Skin epidermis (tissue), 12 donors: ENCODE results near the gene FAM114A1.
"Not testable (repeated sequence)": the region's sequence is repeated elsewhere in the genome, so short reads cannot be mapped to it uniquely, and the experiment has no call there.

Experiments used
- H3K27ac ChIP-seq, 21 experiments: fragments of 200-600 bp; sonication (generic) in 11 of 21; one replicate each; pipeline ENCODE4 v1.5.0; 2020; ENCODE audit warnings: mild to moderate bottlenecking in 3 of 21, inconsistent platforms in 2 of 21, moderate library complexity in 2 of 21
- H3K4me3 ChIP-seq, 7 experiments: fragments of 200-600 bp; sonication (generic) in 2 of 7; one replicate each; pipeline ENCODE4 v1.5.0; 2020; ENCODE audit warnings: inconsistent platforms in 2 of 7, mild to moderate bottlenecking in 2 of 7, moderate library complexity in 1 of 7

Gene FAM114A1

DNA sequence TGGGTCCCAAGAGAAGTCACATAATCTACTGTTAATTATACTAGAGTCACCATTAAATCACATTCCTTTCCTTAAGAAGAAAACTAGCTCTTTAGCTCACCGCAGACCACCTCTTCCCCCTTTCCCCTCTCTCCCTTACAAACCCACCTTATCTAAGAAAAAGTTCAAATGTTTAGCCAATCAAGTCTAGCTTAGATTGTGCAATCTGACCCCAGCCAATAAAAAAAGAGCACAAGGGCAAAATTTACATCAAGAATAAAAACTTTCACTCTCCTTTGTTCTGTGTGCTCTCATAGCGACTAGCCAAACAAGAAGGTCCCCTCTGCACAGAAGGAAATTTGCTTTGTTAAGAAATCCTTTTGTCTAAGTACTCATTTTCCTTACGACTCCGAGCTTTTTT lies 88.4 kb downstream of the FAM114A1 start:
- no peak overlapping the region for H3K4me3 ChIP-seq
- H3K27ac ChIP-seq = no peak overlapping the region

DNA sequence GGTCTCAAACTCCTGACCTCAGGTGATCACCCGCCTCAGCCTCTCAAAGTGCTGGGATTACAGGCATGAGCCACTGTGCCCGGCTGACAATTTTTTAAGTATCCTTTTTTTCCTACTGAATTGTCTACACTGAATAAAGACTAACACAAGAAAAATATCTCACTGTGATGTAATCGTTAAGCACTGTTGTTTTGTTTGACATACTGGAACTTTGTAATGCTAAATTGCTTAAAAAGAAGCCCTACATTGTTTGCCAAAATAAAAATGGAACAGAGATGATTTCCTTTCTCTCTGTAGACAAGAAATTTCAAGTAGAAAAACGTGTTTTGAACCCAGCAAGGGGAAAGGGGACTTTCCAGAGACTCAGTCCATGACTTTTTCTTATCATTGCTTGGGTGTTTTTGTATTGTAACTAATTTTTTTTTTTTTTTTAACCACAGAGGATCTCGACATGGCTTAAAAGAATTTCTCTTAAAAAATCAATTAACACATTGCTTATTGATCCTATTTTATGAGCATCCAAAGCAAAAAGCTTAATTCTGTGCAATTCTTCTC lies 89.7 kb downstream of the FAM114A1 start:
- Histone ChIP-seq H3K27ac (no peak overlapping the region), H3K4me3 (no peak overlapping the region)

DNA sequence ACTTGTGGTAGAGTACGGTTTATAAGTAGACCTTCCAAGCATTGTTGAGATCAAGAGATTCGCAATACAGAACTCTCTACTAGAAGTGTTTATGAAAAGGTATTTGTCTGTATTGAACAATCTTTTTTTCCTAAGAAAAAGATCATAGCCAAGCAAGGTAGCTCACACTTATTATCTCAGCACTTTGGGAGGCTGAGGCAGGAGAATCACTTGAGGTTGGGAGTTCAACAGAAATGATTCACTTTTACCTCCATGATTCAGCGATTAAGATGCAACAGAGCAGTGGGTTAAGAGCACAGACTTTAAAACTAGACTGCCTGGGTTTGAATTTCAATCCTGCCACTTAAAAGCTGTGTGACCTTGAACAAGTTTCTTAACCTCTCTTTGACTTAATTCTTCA lies 90.3 kb downstream of the FAM114A1 start:
- H3K27ac ChIP-seq = no peak overlapping the region

DNA sequence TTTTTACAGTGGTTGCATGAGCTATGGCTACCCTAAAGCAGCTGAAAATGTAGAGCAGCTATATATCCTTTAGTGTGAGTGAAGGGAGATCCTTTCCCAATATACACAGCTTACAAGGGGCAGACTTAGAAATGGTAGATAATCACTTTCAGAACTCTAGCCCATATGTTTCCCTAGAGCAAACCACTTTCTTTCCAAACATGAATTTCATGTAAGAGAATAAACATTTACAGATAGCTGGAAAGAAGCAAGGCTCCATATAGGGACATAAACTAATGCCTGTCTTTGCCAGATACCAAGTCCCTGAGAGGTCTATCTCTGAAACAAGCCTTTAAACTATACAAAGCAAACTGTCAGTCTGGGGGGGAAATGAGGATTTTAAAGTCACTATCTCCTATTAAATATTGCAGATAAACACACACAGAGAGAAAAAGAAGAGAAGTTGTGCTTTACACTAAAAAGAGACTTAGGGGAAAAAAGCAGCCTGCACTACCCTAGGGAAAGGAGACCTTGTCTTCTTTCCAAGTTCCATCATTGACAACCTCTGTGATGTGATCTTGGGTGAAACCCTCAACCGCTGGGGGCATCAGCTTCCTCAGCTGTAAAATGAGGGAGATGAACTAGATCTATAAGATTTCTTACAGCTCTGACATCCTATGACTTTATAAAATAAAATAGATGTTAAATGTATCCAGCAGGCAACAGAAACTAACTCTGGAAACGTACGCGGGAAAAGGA lies 91.0 kb downstream of the FAM114A1 start:
- no peak overlapping the region for H3K4me3 ChIP-seq

More for the DNA sequence above, 90.3 kb downstream of the FAM114A1 start:
- H3K4me3 ChIP-seq = no peak overlapping the region

DNA sequence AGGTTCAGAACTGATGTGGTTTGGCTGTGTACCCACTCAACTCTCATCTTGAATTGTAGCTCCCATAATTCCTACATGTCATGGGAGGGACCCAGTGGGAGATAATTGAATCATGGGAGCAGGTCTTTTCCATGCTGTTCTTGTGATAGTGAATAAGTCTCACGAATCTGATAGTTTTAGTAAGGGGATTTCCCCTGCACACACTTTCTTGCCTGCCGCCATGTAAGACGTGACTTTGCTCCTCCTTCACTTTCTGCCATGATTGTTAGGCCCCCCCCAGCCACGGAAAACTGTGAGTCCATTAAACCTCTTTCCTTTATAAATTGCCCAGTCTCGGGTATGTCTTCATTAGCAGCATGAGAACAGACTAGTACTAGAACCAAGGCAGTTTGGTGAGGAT lies 91.6 kb downstream of the FAM114A1 start:
- H3K27ac ChIP-seq, H3K4me3 ChIP-seq: not testable (repeated sequence)

More for the DNA sequence above, 91.0 kb downstream of the FAM114A1 start:
- H3K27ac ChIP-seq = no peak overlapping the region

DNA sequence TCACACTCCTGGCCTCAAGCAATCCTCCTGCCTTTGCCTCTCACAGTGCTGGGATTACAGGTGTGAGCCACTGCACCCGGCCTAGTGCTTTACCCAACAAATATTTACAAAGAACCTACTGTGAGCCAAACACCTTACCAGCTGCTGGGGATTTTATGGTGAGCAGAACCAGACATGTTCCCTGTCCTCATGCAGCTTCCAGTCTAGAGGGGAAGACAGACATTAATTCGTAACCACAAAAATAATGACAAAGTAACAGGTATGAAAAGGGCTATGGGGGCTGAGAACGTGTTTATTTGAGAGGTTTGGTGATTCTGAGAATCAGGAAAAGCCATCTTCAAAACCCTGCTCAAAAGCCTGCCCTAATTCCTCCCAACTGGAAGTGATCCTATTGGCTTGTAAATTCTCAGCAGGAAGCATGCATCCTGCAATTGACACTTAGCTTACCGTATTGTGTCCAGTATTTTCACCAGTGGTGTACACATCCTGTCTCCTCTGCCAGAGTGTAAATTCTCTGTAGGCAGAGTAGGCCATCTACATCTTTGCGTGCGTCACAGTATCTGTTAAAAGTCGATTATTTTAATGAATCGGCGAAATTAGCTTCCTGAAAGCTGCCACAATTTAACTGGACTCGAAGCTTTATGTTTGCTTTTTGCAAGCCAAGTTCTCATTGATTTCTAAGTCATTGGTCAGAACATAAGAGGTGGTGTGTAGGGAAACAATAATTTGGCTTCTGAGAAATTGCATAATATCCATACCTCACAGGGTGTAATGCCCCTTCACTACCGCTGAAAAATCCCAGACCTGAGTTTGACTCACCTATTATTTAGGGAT lies 97.6 kb downstream of the FAM114A1 start:
- H3K27ac ChIP-seq = no peak overlapping the region
- no peak overlapping the region for H3K4me3 ChIP-seq

DNA sequence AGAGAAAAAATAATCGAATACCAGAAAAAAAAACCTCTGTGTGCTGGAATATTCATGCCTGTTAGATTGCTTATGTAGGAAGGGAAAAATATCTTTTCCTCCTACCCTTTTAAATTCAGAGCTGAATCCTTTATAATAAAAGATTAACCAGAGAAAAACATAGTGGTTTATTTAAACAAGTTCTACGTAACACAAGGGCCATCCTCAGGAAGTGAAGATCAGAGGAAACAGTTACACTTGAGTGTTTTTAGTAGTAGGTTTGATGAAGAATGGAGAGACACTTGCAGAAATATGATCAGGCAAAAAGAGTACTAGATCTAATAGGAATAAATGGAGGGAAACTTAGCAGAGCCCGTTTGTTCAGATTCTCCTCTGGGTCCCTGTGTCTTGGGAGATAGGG lies 98.3 kb downstream of the FAM114A1 start:
- H3K27ac ChIP-seq = no peak overlapping the region
- no peak overlapping the region for H3K4me3 ChIP-seq

DNA sequence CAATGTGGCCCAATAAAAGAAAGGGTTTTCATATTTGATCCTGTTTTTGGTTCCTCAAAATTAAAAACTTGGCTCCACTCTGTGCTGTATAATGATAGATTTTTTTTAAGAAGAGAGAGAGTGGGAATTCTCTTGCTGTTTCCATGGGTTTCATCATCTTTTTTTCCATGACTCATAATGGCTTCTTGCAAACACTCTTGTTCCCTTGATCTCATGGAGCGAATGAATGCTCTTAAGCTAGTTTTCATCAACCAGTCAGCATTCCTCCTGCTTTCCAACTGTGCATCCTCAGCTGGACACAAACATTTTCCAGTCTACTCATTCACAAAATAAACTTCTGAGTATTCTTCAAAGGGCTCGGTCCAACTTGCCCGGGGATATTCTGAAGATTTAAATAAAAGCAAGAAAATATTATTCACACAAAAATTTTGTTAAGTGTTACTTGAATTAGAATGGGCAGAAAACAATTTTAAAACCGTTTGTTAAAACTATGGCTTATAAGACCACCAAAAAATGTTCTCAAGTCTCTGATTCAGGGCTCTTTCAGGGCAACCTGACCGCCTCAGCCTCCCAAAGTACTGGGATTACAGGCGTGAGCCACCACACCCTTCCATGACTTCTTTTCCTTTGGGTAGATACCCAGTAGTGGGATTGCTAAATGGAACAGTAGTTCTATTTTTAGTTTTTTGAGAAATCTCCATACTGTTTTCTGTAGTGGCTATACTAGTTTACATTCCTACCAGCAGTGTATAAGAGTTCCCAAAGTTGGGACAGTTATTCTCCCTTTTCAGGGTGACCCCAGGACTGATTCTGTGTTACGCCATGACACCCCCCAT lies 99.9 kb downstream of the FAM114A1 start:
- Histone ChIP-seq H3K4me3 (no peak overlapping the region), H3K27ac (peak overlapping the region in 1 of 21 experiments; percentile 22)

DNA sequence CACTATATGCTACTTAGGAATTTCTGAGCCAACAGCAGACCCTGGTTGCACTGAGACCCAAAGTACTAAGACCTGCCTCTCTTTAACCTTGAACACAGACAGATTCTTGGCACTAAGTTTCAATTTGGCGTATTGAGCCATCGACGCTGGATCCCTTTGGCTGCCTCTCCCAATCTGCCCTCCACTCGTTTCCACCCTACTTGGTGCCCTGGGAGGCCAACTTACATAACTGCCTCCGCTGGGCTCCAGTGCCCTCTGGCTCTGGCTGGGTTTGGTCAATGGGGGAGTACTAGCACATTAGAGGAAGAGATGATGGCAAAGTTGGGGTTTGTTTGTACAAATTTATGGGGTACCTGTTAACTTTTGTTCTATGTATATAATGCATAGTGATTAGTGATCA lies 101.1 kb downstream of the FAM114A1 start:
- Histone ChIP-seq H3K4me3 (no peak overlapping the region), H3K27ac (no peak overlapping the region)

DNA sequence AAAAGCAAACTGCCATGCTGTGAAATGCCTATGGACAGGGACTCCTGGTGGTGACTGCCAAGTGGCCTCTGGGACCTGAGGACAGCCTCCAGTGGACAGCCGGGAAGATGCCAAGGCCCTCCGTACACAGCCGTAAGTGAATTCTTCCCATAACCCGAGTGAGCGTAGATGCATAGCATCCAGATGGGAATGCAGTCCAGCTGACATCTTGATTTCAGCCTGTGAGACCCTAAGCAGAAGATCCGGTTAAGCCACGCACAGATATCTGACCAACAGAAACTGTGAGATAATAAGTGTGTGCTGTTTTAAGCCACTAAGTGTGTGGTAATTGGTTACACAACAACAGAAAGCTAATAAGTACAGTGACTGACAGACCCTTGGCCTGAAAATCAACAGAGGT lies 108.7 kb downstream of the FAM114A1 start:
- Histone ChIP-seq H3K4me3 (no peak overlapping the region), H3K27ac (no peak overlapping the region)

DNA sequence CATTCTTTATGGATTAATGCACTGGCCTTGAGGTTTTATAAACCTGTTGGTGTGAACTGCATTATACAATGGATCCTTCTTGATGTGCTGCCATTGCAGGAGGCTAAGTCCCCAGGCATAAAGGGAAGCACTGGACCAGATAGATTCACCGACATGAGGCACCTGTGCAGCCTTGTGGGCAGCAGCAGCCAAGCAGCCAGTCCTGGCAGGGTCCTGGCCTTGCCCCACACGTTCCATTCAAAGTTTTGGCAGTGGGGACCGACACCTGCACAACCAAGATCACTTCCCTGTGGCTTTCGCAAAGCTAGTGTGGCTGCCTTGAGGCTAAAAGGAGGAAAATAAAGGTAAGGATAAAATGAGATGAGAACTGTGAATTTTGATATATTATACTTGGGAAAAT lies 111.5 kb downstream of the FAM114A1 start:
- Histone ChIP-seq H3K4me3 (no peak overlapping the region), H3K27ac (no peak overlapping the region)

DNA sequence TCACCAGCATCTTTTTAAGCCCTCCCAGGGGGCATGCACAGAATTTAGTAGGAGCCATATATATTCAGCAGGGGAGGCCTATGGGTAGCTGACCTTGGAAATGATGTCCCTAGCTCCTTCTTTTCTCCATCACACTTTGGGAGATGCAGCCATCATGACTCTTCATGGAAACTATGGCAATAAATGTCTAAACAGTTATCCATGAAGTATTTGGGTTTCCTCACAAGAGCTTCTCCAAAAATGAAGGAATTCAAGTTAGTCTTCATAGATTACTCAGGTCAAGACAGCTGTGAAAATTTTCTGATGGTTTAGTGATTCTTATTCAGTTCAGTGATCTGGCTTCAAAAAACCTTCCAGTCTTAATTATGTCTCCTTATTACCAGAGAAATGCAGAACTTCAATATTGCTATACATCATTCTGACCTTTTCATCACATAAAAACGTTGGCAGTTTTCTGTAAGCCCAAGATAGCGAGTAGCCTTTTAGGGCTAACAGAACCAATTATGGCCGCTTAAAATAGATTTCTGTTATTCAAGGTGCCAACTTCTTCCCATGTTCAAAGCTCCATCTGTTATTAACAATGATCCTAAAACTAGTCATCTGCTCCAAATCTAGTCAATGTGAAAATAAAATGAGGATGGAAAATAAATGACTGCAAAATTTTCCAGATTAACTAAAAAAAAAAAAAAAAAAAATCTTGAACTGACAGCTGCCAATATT lies 112.1 kb downstream of the FAM114A1 start:
- Histone ChIP-seq H3K27ac (no peak overlapping the region), H3K4me3 (no peak overlapping the region)

DNA sequence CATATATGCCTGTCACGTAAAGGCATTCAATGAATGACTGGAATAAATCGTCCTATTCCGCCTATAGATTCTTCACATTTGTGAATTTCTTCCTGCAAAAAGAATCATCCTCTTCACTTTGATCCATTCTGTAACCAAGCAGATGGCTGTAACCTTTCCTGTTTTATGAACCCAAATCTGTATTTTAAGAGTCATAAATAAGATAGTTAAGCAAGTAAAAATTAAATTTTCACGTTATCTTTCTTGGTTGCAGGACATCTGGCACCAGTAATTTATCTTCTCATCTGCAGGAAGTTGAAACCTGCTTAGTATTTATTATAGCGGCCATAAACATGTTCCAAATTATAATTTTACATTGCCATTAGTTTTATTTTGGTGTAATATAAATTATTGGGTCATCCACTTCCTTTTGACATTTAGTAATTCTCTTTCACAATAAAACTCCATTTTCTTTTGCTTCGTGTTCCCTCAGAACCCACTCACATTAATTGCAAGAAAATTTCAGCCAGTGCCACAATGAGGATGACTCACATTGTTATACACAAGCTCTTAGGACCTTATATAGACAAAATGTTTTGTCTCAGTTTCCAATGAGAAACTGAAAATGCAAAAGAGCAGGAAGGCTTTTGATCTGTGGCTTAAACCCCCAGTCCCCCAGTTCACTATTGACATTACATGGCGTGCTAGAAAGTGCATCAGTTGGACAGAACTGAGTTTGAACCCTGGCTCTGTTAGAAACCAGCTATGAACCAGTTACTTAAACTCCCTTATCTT lies 113.5 kb downstream of the FAM114A1 start:
- Histone ChIP-seq H3K4me3 (no peak overlapping the region), H3K27ac (peak overlapping the region in 1 of 21 experiments; percentile 69)

DNA sequence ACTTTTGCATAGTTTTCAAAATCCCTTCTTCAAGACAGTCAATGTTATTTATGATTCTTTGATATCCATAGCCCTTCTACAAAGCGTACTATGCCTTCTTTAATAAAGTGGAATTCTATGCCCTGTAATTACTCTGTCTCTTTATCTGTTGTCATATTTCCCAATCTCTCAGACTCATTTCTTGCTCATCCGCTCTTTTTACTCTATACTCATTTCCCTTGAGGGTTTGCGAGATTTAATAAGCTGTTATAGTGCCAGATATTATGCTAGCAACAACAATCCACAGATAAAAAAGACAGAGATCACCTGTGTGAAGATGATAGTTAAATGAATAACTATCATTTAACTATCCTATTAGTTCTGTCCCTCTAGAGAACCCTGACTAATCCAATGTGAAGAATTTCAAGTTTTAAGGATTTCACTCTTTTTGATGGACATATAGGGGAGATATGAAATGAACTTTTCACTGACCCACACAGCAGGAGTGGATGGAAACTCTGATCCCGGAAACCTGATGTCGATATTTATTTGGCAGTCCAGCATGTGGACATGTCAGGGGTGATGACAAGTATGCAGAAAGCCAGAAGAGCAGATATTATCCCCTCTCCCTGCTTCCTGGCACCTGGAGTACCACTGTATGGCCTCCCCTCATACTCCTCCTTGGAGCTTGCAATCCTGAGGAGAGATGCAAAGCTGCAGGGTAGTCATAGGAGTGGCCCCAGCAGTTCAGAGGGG lies 114.9 kb downstream of the FAM114A1 start:
- H3K27ac ChIP-seq = no peak overlapping the region

DNA sequence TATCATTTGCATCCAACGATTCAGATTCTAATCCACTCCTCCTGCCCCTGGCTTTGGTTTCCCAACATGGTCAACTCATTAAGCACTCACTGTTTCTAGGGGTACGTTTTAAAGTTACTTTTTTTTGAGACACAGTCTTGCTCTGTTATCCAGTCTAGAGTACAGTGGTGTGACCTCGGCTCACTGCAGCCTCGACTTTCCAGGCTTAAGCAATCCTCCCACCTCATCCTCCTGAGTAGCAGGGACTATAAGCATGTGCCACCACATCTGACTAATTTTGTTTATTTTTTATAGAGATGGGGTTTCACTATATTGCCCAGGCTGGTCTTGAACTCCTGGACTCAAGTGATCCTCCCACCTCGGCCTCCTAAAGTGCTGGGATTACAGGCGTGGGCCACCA lies 115.7 kb downstream of the FAM114A1 start:
- H3K4me3 ChIP-seq = no peak overlapping the region

More for the DNA sequence above, 114.9 kb downstream of the FAM114A1 start:
- H3K4me3 ChIP-seq = no peak overlapping the region

DNA sequence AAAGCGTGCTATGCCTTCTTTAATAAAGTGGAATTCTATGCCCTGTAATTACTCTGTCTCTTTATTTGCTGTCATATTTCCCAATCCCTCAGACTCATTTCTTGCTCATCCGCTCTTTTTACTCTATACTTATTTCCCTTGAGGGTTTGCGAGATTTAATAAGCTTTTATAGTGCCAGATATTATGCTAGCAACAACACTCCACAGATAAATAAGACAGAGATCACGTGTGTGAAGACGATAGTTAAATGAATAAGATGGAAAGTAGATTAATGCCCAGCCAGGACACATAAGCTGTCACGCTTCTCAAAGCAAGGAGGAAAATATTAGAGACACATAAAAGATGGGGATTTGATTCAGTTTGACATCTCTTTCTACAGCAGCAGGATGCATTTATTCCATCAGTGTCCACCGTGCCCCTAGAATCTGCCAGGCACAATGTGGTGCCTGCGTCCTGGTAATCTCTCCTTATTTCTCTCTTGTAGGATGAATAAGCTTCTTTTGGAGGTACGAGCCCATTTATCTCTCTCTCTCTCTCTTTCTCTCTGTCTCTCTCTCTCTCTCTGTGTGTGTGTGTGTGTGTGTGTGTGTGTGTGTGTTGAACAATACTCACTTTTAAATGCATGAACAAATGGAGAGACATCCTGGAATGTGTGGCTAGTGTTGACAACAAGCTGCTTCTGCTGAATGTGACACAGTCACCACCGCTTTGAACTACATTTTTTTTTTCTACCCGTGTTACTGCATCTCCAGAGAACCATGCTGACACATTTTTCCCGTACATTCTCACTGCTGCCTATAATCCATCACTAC lies 116.4 kb downstream of the FAM114A1 start:
- Histone ChIP-seq H3K27ac (no peak overlapping the region), H3K4me3 (no peak overlapping the region)

More for the DNA sequence above, 115.7 kb downstream of the FAM114A1 start:
- no peak overlapping the region for H3K27ac ChIP-seq
